ENCODE measurements around the gene RAB35.

Gene RAB35

GRCh38 chr12:120132863-120133385 is 16.4 kb upstream of the RAB35 start:
- DNase-seq (ENCODE audit: low spot score) = no peak

DNA sequence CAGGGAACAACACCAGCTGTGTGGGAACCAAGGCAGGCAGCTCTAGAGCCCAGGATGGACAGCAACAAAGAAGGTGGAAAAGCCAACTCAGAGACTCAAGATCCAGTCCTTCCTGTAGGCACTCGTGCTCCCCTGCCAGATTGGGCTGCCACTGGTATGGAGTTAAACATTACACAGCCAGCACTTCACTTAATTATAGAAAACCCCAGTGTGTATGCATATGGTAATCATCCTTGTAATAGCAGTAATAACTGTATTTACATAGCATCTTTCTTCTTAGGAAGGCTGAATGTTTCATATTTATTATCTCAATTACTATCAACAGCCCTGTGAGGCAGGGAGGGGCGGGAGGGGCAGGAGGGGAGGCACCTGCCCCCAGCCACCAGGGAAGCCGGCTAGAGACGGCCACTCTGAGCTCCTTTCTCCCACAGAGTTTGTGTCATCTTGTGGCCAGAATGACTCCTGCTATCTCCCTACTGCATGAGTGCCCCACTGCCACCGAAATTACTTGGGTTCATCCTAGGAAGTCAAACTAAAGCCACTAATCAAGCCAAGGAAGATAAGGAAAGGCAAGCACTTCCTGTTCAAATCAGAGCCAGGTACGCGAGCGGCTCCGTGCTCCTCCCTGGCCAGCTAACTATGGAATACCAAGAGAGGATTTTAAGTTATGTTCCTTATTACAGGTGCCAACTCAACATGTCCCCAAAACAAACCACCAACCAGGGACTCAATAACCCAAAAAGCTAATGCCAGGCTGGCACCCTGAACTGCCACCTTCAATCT is 15.7 kb upstream of the RAB35 start:
- no peak for DNase-seq (ENCODE audit: low spot score)

GRCh38 chr12:120131116-120131515 is 14.6 kb upstream of the RAB35 start:
- DNase-seq (ENCODE audit: low spot score) = no peak

DNA sequence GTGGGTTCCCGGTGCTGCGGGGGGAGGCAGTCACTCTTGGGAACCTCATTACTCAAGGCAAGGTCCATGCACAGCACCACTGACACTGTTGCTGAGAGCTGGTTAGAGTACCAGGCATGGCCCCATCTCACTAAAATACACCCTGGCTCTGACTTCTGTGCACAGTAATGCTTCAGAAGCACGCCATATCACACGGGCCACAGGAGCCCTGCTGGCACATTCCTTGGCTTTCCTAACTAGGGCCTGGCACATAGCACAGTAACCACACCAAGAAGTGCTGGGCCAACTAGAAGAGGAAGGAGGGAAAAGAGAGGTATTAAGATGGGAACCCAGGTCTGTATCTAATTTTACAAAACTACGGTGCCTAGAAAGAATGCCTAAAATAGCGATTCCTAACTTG is 13.5 kb upstream of the RAB35 start:
- DNase-seq (ENCODE audit: low spot score) = no peak

- no peak for DNase-seq (ENCODE audit: low spot score)
These were observed 10.1 kb upstream of the RAB35 start for GRCh38 chr12:120126635-120127005.

DNA sequence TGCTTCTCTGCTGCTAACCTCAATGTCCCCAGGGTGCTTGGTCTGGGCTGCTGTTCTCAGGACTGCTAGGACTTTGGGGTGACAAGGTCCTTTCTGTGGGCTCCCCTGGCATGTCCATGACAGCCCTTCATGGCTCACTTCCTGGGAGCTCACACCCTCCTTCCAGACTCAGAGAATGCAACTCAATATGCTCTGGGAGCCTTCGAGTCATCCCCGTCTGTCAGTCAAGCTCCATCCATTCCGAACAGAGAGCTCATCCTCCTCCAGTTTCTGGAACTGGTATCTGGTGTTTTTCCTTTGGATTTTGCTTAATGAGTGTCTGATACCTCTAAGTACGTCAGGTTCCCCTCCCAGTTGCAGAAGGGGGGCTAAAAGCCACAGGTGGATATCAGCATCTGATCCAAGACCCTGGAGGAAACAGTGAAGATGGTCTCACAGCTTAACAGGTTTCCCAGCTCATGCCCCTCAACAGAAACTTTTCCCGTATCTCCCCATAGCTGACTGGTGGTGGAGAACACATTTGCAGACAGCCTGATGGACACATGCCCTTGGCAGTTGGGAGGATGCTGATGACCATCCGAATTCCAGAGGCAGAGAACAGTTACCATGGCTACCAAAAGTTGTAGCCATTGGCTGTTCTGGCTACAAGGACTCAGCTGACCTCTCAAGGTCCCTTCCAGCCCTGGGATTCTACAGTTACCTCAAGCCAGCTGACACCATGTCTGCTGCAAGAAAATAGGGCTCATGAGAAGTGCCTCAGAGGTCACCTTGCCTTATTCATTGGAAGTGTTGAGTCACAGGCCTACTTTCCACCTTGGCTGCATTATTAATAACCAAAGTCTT is 9.5 kb upstream of the RAB35 start:
- DNase-seq (ENCODE audit: low spot score) = no peak

- DNase-seq (ENCODE audit: low spot score) = no peak
These were observed 8.5 kb upstream of the RAB35 start for GRCh38 chr12:120125029-120125428.

GRCh38 chr12:120121766-120122293 is 5.3 kb upstream of the RAB35 start:
- no peak for DNase-seq (ENCODE audit: low spot score)

DNA sequence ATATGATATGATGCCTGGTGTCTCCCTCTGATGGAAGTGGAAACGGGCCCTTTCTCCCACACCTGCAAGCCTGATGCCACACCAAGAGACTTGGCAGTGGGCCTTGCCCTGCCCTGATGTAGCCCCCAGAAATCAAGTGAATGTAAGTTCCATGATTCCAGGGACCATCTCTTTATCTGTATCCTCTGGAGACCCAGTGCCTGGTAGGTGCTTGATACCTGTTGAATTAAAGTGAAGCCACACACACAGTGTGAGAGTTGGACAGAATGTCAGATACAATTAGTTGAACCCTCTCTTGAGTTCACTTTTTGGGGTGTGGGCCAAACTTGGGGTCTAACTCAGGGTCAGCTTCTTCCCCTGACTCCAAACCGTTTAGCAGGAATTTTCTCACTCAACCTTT is 4.8 kb upstream of the RAB35 start:
- no peak for DNase-seq (ENCODE audit: low spot score)

- peak; percentile 14 for DNase-seq (ENCODE audit: low spot score)
These were observed 2.9 kb upstream of the RAB35 start for GRCh38 chr12:120119271-120119973.

- no peak for DNase-seq (ENCODE audit: low spot score)
These were observed 1.9 kb upstream of the RAB35 start for GRCh38 chr12:120118321-120119061.

DNA sequence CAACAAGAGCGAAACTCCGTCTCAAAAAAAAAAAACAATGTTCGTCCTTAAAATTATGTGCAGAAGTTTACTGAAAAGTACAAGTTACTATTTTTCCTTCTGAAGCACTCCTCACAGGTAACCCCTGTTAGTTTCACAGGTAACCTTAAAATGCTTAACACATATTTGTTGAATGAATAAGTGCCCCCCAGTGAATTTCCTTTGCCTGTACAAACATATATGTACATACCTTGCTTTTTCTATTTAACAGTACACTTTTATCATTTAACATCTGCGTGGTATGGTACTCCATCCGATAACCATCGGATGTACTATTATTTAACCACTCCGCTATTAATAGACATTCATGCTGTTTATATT is 1.4 kb upstream of the RAB35 start:
- DNase-seq (ENCODE audit: low spot score) = no peak

DNA sequence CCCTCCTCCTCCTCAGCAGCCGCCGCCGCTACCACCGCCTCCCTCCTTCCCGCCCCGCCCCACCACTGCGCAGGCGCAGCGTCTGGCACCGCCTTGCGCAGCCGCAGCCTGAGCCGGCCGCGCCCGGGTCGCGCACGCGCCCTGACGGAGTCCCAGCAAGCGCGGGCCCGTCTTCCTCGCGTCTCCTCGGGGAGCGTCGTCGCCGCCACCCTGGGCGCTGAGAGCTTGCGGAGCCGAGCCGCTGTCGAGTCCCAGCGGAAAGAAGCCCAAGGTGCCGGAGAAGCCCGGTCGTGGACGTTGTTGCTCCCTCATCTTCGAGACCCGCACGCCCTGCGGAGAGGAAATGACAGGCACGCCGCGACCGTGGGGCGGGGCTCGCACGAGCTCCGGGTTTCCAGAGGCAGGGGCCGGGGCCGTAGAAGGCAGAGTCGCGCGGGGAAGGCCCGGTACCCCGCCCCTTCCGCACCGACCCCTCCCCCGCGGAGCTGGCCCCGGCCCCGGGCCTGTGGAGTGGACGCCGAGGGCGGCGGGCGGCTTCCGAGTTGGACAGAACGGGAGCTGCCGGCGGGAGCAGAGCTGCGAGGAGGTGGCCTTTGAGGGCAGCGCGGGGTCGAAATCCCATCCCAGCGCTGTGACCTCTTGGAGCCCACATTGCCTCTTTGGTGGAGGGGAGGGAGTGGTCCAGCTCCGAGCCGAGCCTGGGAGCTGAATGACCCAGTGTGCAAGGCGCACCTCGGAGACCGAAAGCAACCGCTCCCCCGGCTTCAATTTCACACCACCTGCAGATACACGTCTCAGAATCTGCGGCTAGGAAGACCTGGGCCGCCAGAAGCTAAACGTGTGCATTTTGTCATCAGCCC is 469 bp upstream of the RAB35 start:
- peak; percentile 99 for DNase-seq (ENCODE audit: low spot score)

DNA sequence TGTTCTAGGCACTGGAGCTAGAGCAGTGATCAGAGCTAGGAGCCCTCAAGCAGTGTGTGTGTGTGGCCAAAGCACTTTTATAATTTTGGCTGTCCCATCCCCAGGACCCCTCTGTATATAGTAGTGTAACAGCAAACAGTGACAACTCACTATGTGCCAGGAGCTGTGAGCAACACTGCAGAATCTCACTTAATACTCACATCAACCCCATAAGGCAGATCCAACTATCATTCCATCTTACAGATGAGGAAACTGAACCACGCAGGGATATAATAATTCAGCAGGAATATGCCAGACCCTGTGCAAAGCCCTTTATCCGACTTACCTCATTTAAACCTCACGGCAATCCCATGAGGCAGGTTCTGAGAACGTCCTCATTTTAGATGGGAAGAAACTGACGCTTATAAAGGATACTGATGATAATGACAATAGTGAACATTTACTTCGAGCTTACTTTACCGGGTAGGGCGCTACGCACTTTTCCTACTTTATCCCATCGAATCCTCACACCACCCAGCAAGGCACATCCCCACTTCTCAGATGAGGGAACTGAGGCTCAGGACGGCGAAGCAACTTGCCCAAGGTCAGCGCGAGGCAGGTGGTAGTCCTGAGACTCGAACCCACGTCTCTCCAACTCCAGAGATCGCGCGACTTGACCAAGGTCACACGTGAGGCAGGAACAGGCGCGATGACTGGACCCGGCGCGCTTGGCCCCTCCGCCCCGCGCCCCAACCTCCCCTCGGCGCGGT is 687 bp downstream of the RAB35 start:
- DNase-seq (ENCODE audit: low spot score) = peak; percentile 60

GRCh38 chr12:120115066-120115465 is 1.5 kb downstream of the RAB35 start:
- DNase-seq (ENCODE audit: low spot score) = no peak

- DNase-seq (ENCODE audit: low spot score) = no peak
These were observed 5.7 kb downstream of the RAB35 start for GRCh38 chr12:120110550-120111501.

GRCh38 chr12:120109570-120110267 is 6.8 kb downstream of the RAB35 start:
- no peak for DNase-seq (ENCODE audit: low spot score)

- DNase-seq (ENCODE audit: low spot score) = no peak
These were observed 10.4 kb downstream of the RAB35 start for GRCh38 chr12:120106151-120106550.

Data from COLO829 (cell line).